Stimulated activated CD8-positive, alpha-beta memory T cell treated with anti-CD3 and anti-CD28 coated beads, Interleukin-12 subunit alpha, Interleukin-12 subunit beta, amount 100 ng/mL, for 1 hour (primary cell): Measurements from ENCODE around the gene DVL2.

Experiments
- DNase-seq: peaks from one replicate; pipeline ENCODE4 v3.0.0-alpha.2; 2020; ENCODE audit warnings: low read depth

Gene DVL2

DNA sequence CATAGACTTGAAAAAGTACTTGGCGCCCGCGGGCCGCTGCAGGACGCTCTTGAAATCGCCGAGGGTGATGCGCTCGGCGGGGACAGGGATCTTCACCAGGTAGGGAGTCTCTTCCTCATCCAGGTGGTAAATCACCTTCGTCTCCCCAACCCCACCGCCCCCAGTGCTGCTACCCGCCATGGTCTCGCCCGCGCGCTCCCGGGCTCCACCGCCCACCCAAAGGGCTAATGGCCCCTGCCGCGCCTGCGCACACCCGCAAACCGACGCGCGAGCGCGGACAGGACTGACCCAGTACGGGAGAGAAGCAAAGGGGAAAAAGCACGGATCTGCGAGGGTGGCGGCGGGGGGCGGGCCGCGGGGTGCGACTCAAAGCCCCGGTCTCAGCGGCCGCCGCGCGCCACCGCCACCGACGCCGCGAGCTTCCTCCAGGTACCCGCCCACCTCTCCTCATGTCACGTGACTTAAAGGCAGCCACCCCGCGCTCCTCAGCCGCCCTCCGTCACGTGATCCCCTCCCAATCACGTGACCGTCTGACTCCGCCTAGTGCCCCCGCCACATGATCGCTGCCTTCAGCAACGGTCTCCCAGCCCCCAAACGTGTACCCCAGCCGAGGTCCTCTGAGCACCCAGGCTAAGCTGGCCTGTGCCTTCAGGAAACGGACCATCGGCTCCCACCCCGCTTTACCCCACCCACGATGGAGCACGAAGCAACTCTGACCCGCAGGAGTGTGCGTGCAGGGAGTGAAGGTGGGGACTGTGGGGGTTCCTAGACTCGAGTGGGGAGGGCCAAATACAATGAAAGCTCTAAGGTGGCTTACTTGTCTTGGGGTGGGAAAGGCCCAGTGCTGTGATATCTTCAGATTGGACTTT is at the start of gene DVL2:
Gene DVL2, minus strand, starts transcription at position 435 of the 869 bp plus-strand sequence. Its CDS starts 255 bp downstream, at position 180.
- DNase-seq: peak; percentile 92

DNA sequence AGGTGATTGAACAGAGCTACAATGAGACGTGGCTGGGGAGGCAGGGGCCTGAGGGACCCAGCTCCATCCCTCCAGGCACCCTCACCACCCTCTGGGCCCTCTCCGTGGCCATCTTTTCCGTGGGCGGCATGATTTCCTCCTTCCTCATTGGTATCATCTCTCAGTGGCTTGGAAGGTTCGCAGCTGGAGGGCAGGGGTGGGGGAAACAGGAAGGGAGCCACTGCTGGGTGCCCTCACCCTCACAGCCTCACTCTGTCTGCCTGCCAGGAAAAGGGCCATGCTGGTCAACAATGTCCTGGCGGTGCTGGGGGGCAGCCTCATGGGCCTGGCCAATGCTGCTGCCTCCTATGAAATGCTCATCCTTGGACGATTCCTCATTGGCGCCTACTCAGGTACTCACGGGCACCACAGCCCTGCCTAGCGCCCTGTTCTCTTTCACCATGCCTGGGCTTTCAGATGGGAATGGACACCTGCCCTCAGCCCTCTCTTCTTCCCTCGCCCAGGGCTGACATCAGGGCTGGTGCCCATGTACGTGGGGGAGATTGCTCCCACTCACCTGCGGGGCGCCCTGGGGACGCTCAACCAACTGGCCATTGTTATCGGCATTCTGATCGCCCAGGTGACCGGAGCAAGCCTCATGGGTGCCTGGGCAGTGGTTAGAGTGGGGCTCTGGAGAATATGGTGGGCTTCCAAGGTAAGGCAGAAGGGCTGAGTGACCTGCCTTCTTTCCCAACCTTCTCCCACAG is 49.3 kb upstream of the DVL2 start:
- no peak for DNase-seq

DNA sequence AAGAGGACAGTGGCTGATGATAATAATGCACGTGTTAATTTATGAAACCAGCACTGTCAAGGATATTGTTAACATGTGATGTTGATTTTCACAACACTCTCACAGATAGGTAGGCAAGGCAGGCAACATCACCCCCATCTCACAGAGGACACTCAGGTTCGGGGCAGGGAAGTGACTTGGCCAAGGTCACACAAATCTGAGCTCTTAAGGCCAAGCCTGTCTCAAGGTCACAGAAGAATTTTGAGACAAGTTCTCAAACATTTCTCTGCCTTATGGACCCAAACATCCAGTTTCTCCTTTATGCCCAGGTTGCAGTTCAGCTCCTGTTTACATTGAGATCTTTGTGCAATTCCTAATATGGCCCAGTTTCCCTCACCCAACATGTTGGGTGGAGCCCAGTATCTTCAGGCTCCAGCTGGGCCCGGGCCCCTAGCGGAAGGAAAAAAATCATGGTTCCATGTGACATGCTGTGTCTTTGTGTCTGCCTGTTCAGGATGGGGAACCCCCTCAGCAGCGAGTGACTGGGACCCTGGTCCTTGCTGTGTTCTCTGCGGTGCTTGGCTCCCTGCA is 48.5 kb upstream of the DVL2 start:
- no peak for DNase-seq

DNA sequence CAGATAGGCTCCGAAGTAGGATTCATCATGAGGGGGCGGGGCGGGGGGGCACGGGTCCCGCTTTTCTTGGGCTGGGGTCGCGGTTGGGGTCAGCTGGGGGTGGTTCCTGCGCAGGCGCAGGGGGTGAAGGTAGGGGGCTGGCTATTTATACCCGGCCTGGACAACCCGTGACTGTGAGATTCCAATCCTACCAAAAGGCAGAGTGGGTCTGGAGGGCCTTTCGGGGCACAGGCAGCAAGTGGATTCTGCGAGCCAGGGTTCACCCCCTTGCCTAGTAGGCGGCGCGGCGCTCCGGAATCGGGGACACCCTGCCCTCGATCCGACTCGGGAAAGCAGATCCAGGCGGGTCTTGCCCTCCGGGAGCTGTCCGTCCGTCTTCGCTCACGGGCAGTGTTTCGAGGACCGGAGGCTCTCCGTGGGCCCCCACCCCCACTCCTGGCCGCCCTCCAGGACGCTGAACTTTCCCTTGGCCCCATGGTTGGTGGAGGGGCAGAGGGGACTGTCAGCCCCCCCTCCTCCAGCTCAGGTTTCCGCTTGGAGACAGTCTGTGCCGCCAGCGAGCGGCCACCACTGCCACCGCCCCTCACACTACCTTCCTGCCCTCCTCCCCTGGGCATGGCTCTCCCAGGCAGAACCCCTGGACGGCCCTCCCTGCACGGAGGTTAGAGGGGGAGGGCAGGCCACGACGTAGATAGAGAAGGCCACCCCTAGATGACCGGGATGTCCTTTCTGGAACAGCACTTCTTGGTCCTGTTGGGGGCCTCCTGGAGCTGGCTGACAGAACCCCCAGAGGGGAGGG is 47.8 kb upstream of the DVL2 start:
- DNase-seq: no peak

DNA sequence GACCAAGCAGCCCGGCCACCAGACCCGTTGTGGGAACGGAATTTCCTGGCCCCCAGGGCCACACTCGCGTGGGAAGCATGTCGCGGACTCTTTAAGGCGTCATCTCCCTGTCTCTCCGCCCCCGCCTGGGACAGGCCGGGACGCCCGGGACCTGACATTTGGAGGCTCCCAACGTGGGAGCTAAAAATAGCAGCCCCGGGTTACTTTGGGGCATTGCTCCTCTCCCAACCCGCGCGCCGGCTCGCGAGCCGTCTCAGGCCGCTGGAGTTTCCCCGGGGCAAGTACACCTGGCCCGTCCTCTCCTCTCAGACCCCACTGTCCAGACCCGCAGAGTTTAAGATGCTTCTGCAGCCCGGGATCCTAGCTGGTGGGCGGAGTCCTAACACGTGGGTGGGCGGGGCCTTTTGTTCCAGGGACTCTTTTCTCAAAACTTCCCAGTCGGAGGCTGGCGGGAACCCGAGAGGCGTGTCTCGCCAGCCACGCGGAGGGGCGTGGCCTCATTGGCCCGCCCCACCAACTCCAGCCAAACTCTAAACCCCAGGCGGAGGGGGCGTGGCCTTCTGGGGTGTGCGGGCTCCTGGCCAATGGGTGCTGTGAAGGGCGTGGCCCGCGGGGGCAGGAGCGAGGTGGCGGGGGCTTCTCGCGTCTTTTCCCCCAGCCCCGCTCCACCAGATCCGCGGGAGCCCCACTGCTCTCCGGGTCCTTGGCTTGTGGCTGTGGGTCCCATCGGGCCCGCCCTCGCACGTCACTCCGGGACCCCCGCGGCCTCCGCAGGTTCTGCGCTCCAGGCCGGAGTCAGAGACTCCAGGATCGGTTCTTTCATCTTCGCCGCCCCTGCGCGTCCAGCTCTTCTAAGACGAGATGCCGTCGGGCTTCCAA is 47.0 kb upstream of the DVL2 start, which contains the start of gene SLC2A4:
Gene SLC2A4, plus strand, starts transcription at position 645 of the 879 bp plus-strand sequence. Its CDS starts 217 bp downstream, at position 862.
- DNase-seq: peak; percentile 58

DNA sequence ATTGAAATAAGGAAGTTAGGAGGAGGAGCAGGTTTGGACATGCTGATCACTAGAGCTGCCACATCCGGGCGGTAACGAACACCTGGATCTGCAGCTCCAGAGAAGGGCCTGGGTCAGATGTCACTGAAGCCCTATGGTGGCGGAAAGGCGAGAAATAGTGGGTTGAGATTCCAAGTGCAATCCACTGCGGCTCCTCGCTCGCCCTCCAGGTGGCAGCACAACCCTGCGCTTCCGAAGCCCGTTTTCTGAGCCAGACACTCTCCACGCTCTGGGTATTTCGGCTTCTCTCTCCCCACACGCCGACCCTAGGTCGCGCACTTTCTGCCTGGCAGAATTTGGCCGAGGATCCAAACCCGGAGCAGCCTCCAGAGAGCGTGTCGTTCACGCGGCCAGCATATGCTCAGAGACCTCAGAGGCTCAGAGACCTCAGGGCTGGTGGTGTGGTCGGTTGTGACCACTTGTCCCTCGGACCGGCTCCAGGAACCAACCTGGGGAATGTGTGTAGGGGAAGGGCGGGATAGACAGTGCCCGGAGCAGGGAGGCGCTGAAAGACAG is 46.3 kb upstream of the DVL2 start:
- peak; percentile 75 for DNase-seq

DNA sequence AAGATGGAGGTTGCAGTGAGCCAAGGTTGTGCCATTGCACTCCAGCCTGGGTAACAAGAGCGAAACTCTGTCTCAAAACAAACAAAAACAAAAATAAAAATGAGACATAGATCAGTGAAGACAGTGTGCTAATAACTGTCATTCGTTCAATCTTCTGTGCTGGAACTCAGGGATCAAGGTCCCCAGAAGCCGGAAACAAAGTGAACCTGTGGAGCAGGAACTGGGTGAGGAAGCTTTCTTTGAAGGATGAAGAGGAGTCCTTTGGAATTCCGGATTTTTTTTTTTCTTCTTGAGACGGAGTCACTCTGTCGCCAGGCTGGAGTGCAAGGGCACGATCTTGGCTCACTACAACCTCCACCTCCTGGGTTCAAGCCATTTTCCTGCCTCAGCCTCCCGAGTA is 45.1 kb upstream of the DVL2 start:
- no peak for DNase-seq

DNA sequence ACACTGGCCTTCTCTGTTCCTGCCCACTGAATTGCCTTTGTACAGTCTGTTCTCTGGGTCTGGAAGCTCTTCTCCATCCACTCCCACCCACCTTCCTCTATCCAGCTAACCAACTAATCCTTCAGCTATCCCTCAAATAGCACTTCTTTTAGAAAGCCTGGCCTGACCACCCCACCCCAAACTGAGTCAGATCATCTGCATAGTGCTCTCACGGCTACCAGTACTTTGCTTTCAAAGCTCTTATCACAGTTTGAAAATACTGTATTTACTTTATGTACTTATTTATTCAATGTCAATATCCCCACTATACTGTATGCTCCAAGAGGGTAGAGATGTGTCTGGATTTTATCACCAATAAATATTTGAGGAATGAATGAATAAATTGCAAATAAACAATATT is 32.5 kb upstream of the DVL2 start:
- DNase-seq: no peak

DNA sequence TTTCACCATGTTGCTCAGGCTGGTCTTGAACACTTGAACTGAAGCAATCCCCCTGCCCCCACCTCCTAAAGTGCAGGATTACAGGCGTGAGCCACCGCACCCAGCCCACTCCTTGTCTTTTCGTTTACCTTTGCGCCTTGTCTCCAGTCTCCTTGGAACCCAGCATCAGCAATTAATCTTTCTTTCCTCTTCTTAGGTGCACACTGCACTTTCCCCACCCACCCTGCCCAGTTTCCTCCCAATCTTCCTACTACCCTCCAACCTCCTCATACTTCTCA is 29.4 kb upstream of the DVL2 start:
- DNase-seq: no peak

DNA sequence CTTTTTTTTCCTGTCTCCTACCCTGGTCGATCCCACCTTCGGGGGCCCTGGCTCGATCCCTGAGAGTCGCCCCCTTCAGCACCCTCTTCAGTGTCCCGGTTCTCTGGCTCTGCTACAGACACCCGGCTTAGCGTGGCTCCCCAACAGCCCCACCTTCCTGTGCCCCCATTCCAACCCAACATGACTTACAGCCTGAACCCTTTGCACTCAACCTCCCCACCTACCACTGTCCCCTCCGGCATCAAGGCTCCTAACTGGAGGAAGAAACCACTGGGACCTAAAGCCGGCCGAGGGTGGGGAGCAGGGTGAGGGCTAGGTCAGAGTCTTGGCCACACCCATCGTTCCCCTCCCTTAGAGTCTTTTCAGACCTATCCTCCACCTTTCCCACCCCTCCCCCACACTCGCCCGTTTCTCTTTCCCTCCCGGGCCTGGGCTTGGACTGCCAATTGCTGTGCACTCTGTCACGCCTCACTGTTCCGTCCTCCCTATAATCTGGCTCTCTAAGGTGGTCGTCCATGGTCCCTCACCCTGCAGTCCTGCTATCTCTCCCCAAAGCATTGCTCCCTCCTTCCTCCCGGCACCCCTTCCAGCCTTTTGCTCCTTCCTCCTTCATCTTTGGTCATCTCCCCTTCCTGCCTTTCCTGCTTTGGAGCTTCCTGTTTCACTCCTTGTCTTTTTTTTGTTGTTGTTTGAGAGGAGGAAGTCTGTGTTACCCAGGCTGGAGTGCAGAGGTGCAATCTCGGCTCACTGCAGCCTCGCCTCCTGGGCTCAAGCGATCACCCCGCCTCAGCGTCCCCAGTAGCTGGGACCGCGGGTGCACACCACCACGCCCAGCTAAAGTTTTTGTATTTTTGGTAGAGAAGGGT is 28.9 kb upstream of the DVL2 start:
- DNase-seq: no peak

DNA sequence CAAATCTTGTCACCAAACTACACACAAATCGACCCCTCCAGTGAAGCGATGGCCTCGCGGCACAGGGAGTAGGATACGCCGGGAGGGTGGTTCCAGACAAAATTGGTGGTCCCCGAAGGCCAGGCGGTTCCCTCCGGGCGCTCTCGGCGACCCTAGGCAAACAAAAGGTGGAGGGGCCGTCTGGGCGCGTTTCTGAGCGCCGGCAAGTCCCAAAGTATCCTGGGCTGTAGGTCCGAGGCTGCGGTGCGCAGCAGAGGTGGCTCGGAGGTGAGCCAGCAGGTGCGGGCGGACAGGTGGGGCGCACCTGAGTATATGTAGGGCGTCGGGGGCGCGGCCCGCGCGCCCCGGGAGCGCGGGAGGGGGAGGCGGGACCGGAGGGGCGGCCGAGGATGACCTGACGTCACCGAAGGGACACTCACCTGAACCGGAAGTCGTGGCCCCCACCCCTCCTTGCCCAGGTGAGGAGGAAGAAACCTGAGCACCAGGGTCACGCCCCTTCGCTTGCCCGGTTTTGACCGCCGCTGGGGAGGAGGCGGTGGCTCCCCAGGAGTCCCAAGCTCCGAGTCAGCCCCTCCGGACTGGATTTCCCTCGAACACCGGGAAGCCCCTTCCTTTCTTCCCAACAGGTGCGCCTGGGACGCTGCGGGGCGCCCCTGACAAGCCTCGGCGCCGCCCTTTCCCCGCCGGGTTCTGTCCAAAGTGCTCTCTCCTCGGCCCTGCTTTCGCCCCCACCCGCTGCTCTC is 28.0 kb upstream of the DVL2 start, which contains the start of gene CLDN7:
Gene CLDN7, minus strand, starts transcription at position 287 of the 743 bp plus-strand sequence. CDS start 435 bp downstream, outside the sequence.
- no peak for DNase-seq

DNA sequence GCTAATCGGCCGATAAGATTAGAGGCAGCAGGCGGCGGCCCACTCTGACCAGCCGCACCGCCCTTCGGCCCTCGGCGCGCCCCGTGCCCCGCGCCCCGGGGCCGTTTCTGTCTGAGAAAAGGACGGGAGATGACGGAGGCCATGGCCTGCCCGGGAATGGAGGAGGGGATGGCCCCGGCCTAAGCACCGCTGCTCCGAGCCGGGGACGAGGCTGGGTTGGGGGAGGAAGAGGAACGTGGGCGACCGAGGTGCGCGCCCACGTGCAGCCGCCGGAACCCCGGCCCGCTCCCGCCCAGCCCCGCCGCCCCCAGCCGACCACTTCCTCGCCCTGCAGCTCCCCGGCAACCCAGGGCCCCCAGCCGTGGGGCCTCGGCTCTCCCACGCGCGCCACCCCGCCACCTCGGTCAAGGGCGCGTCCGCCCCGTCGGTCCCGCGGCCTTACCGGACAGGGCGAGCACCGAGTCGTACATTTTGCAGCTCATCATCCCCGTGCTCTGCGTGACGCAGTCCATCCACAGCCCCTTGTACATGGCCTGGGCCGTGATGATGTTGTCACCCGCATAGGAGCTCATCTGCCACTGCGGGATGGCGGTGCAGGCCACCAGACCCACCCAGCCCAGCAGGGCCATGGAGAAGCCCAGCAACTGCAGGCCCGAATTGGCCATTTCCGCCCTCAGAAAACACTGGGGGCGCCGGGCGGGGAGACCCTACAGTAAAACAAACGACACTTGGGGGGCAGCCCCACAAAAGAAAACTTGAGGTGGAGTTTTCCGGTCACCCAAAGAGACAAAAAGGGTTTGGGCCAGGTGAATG is 27.3 kb upstream of the DVL2 start:
- DNase-seq: no peak

DNA sequence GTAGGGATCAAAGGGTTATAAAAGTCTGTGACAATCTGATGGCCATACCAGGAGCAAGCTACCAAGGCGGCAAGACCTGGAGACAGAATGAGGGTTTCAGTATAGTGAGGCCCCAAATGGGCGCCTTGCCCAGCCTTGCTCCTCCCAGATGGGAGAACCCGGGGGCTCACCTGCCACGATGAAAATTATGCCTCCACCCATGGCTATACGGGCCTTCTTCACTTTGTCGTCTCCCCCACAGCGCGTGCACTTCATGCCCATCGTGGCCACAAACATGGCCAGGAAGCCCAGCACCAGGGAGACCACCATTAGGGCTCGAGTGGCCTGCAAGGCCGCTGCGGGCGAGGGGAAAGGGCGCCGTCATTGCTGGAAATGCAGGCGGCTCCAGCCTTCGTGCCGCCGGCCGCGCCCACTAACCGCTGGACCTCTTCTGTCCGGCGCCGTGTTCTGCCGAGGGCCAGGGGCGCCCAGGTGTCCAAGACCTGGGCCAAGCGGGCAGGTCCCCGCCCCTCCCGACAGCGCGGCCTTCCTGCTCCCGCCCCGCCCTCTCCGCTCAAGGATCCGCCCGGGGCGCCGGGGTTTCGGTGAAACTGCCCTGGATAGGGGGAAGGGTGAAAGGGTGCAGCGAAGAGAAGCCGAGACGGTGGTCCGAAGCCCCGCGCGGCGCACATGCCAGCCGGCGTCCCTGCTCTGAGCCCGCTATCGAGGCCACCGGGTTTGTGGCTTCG is 26.5 kb upstream of the DVL2 start:
- no peak for DNase-seq

DNA sequence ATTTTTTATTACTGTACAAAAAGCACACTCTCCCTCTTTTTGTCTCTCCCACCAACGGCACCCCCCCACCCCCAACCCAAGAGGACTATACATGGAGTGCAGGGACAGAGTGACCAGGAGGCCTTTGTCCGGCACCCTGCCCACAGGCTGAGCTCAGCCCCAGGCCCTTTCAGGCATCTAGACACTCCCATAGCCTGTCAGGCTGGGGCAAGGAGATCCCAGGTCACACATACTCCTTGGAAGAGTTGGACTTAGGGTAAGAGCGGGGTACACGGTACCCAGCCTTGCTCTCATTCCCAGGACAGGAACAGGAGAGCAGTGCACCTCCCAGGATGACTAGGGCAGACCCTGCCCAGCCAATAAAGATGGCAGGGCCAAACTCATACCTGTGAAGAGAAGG is 25.8 kb upstream of the DVL2 start:
- DNase-seq: no peak

DNA sequence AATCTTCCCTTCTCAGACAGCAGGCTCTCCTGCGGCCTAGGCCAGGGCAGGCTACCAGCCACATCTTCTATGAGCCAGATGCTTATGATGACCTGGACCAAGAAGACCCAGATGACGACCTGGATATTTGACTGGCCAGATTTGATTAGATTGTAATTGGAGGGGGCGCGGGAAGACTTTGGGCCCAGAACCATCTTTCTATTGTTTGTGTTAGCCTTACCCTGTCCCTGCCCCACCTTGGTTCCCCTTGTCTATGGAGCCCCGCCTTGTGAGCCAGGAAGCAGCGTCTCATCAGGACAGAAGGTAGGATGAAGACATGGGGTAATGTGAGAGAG is 25.2 kb upstream of the DVL2 start:
- no peak for DNase-seq

DNA sequence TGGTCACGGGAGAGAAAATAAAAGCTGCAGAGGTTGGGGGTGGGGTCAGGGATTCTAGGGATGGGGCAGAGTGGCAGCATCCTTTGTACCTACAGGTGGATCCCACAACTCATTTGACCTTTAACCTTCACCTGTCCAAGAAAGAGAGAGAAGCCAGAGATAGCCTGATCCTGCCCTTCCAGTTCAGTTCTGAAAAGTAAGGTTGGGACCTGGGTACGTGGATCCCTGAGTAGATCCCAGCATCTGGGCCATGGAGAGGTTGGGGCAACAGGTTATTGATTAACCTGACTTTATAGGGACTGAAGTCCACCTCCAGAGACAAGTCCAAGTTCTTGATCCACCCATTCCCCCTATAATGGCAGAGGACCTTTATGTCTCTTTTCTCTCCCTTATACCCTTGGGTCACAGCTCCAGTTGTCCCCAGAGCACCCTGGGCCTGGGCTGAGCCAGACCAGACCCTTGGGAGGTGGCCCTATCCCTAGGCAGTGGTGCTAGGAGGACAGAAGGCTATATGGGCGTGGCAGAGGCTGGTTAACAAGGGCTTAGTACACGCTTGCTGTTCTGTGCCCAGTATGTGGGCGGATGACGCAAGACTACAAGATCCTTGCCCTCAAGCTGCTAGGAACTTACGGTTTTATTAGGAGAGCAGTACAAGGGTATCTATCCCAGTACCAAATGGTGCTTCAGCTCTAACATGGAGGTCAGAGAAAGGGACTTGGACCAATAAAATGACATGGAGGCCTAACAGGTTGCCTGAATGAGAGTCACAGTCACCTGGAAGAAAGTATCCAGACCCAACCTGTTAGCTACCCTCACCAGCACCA is 24.6 kb upstream of the DVL2 start:
- DNase-seq: no peak
